Stimulated activated memory B cell treated with anti-CD40 and anti-IgM and Interleukin-4, amounts not matched to agents 10 μg/mL and 1 μg/mL and 100 μg/mL, for 72 hours (primary cell): ENCODE results near the gene NLRC3.

Experiments
- ATAC-seq: fragments of 150-1000 bp; cut with Tn5 transposase; 2 replicates; pipeline ENCODE4 v1.10.0; 2021
- H3K27ac Mint-ChIP-seq: one replicate; pipeline ENCODE4 v1.8.0; 2022; ENCODE audit warnings: mild to moderate bottlenecking, mixed read lengths
- H3K27me3 Mint-ChIP-seq: one replicate; pipeline ENCODE4 v1.8.0; 2022; ENCODE audit warnings: mixed read lengths
- H3K36me3 Mint-ChIP-seq: one replicate; pipeline ENCODE4 v1.8.0; 2022; ENCODE audit warnings: mixed read lengths
- H3K4me1 Mint-ChIP-seq: one replicate; pipeline ENCODE4 v1.8.0; 2022; ENCODE audit warnings: mixed read lengths
- H3K4me3 Mint-ChIP-seq: one replicate; pipeline ENCODE4 v1.8.0; 2022; ENCODE audit warnings: mild to moderate bottlenecking, moderate library complexity, mixed read lengths
- H3K9me3 Mint-ChIP-seq: one replicate; pipeline ENCODE4 v1.8.0; 2022; ENCODE audit warnings: mixed read lengths

The NLRC3 gene

DNA sequence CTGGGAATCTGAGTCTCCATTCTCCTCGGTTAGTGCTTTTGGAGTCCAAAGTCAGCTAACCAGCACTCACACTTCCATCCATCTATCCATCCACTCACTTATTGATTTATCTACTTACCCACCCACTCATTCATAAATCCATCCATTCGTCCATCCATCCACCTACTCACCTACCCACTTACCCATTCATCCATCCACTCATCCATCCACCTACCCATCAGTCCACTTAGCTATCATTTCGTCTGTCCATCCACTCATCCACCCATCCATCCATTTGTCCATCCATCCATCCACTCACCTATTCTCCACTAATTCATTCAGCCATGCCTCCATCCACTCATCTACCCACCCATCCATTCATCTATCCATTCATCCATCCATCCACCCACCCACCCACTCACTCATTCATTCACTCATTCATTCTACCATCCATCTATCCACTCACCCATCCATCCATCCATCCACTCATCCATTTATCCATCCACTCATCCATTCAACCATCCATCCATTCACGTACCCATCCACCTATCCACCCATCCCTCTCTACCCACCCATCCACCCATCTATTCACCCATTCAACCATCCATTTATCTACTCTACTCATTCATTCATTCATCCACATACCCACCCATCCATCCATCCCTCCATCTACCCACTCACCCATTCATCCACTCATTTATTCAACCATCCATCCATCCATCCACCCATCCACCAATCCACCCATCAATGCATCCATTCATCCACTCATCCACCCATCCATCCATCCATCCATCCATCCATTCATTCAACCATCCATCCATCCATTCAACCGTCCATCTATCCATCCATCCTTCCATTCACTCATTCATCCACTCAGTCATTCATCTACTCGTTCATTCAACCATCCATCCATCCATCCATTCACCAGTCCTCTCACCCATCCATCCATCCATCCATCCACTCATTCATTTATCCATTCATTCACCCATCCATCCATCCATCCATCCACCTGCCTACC, 26.1 kb downstream of the NLRC3 start:
- H3K27ac Mint-ChIP-seq = no peak overlapping the region
- H3K4me1 Mint-ChIP-seq = peaks cover 36% of the 10 kb centered on the region
- no peak overlapping the region for H3K4me3 Mint-ChIP-seq
- H3K27me3 Mint-ChIP-seq = no peaks in the 10 kb centered on the region
- peaks cover 63% of the 10 kb centered on the region for H3K36me3 Mint-ChIP-seq
- H3K9me3 Mint-ChIP-seq = peaks cover 13% of the 10 kb centered on the region
- ATAC-seq = no peak

DNA sequence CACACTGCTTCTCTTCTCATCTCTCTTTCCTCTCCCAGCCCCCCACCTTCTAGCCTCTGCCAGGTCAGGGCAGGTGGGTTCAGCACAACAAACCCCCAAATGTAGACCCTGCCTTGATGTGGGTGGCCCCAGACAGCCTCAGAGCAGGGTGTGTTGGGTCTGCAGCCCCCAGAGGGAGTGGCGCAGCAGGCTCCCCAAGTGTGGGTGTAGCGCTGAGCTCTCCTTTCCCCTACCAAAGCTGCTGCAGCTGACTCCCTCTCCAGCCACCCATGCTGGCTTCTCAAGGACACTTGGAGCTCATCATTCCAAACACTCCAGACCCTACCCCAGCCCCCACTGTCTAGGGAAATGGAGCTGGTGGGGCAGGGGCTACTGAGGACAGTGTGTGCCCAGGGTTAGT, 27.3 kb downstream of the NLRC3 start:
- peaks cover 13% of the 10 kb centered on the region for H3K9me3 Mint-ChIP-seq
- H3K36me3 Mint-ChIP-seq = peaks cover 65% of the 10 kb centered on the region
- no peaks in the 10 kb centered on the region for H3K27me3 Mint-ChIP-seq
- no peak overlapping the region for H3K4me3 Mint-ChIP-seq
- peaks cover 41% of the 10 kb centered on the region for H3K4me1 Mint-ChIP-seq
- ATAC-seq = no peak
- peak overlapping the region; percentile 71 for H3K27ac Mint-ChIP-seq

DNA sequence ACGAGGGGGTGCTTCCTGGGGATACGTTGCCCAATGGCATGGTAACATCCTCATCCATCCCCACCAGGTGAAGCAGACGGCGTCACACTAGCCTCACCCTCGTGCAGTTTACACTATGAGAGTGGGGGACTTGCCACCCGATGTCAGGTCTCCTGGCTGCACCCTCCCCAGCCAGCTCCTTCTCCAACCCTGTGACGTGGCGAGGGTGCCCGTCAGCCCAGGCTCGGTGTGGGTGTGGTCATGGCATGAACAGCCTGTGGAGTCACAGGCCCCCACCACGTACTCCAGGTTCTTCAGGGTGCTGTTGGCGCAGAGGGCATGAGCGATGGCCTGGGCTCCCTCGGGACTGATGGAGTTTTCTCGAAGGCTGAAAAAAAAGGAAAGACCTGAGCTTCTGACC, 28.3 kb downstream of the NLRC3 start:
- H3K27ac Mint-ChIP-seq = peak overlapping the region; percentile 71

DNA sequence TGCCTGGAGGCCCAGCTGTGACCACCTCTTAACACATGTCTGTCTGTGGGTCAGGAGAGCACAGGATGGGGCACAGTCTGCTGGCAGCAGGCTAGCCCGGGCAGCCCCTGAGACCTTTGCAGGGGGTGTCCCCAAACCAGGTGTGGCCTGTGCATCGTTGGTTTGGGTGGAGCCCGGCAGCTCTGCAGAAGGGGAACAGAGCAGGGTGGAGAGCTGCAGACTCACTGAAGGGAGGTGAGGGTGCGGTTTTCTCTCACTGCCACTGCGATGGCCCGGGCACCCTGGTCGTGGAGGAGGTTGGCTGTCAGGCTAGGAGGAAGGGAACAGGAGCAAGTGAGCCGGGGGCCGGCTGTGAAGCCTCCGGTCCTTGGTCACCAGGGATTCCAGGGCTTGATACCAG, 28.8 kb downstream of the NLRC3 start:
- peaks cover 13% of the 10 kb centered on the region for H3K9me3 Mint-ChIP-seq
- ATAC-seq = peak; percentile 96
- H3K27ac Mint-ChIP-seq = peak overlapping the region; percentile 71
- H3K36me3 Mint-ChIP-seq = peaks cover 59% of the 10 kb centered on the region
- H3K4me1 Mint-ChIP-seq = peaks cover 41% of the 10 kb centered on the region
- no peak overlapping the region for H3K4me3 Mint-ChIP-seq
- H3K27me3 Mint-ChIP-seq = no peaks in the 10 kb centered on the region

More for the DNA sequence above, 28.3 kb downstream of the NLRC3 start:
- Mint-ChIP-seq H3K9me3 (peaks cover 13% of the 10 kb centered on the region), H3K4me3 (no peak overlapping the region), H3K27me3 (no peaks in the 10 kb centered on the region), H3K36me3 (peaks cover 61% of the 10 kb centered on the region), H3K4me1 (peaks cover 41% of the 10 kb centered on the region)
- peak; percentile 41 for ATAC-seq

DNA sequence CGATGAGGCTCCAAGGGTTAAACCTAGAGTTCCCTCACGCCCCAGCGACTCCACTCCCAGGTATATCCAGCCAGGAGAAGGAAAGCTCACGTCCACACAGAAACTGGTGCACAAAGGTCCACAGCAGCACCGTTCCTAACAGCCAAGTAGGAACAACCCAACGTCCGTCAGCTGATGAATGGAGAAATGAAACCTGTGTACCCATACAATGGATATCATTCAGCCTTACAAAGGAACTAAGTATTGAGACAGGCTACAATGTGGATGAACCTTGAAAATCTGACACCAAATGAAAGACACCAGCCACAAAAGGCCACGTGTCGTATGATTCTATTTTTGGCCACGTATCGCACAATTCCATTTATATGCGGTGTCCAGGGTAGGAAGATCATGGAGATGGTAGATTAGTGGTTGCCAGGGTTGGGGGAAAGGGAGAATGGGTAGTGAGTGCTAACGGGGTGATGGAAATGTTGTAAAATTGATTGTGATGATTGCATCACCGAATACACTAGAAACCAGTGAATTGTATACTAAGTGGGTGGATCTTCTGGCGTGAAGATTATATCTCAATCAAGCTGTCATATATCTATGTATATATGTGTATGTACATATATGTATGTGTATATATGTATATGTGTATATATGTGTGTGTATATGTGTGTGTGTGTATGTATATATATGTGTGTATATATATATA, 30.1 kb downstream of the NLRC3 start:
- peaks cover 13% of the 10 kb centered on the region for H3K9me3 Mint-ChIP-seq
- H3K36me3 Mint-ChIP-seq = peaks cover 57% of the 10 kb centered on the region
- H3K27ac Mint-ChIP-seq = no peak overlapping the region
- H3K4me1 Mint-ChIP-seq = peaks cover 41% of the 10 kb centered on the region
- ATAC-seq = no peak
- no peaks in the 10 kb centered on the region for H3K27me3 Mint-ChIP-seq
- no peak overlapping the region for H3K4me3 Mint-ChIP-seq

DNA sequence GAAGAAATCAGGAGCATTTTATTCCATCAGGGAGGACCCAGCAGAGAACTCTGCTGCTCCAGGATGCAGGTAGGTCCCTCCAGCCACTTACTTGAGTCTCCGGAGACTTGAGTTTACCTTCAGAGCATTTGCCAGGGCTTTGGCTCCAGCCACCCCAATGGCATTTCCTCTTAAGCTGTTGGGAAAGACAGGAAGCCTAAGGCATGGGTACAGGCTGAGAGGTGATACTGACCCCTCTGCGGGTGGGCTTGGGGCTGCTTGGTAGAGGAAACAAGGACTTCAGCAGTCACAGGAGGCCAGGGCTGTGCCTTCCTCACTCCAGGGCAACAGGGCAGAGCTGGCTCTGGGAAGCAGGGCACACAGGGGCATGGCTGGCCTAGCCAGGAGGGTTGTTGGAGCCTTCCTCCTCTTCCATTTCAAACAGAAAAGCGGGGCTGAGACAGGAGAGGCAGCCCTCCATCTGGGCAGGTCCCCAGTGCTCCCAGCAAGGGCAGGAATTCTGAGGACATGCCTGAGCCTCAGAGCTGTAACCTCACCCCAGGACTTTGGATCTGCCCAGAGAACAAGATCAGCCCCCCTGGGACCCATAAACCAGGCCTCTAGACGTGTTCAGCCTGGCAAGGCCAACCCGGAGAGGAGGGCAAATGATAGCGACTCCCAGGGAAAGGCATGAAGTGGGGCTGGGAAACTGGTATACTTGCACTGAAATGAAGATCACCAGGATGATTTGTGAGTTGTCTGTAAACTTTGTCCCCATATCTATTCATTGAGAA, 34.4 kb downstream of the NLRC3 start:
- H3K27me3 Mint-ChIP-seq = no peaks in the 10 kb centered on the region

DNA sequence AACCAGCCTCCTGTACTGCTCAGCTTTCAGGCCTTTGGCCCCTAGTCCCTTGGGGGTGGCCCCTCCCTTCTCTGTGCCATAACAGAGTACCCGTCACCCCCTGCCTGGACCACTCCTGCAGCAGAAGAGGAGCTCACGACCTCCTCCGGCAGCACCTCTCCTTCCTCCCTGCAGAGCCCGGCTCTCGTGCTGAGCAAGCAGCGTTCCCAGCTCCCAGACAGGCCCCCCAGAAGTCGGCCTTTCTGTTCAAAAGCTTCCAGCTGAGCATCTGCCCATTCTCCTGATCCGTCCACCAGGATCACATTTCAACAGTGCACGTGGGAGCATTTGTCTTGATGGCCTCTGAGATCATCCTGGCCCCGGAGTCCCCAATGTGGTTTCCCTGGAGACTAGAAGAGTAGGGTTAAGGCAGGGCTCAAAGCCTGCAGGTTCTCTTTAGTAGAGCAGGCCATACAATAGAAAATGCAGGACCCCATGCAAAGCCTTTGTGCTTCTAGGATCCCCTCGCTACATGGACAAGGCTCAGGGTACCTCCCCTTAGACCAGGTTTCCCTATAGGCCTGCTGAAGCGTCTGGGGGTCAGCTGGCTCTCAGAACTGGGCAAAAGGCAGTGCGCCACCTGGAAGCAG, 35.6 kb downstream of the NLRC3 start:
- H3K27me3 Mint-ChIP-seq = no peaks in the 10 kb centered on the region
- peaks cover 9% of the 10 kb centered on the region for H3K4me1 Mint-ChIP-seq
- no peak overlapping the region for H3K4me3 Mint-ChIP-seq
- H3K36me3 Mint-ChIP-seq = peaks cover 21% of the 10 kb centered on the region
- ATAC-seq = no peak
- no peak overlapping the region for H3K27ac Mint-ChIP-seq
- no peaks in the 10 kb centered on the region for H3K9me3 Mint-ChIP-seq

More for the DNA sequence above, 34.4 kb downstream of the NLRC3 start:
- no peak overlapping the region for H3K27ac Mint-ChIP-seq
- peaks cover 28% of the 10 kb centered on the region for H3K36me3 Mint-ChIP-seq
- H3K4me1 Mint-ChIP-seq = peaks cover 18% of the 10 kb centered on the region
- ATAC-seq = no peak
- H3K4me3 Mint-ChIP-seq = no peak overlapping the region
- H3K9me3 Mint-ChIP-seq = no peaks in the 10 kb centered on the region

DNA sequence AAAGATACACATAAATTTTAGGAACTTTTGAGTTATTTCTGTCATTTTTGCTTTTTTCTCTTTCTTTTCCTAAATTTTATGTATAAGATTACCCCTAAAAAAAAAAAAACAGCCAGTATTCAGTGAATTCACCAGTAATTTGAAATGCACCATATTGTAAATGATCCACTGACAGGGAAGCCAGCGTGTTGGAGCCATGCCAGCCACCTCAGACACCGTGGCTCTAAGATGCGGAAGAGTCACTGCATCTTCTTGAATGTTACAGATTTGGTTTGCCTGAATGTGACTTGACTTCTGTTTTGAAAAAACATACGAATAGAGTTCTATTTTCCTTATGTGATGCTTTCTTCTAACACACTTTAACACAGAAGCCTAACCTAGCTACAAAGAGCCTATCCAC, 39.0 kb downstream of the NLRC3 start:
- Mint-ChIP-seq H3K27me3 (no peaks in the 10 kb centered on the region), H3K4me1 (peaks cover 24% of the 10 kb centered on the region), H3K9me3 (no peaks in the 10 kb centered on the region), H3K27ac (no peak overlapping the region), H3K4me3 (no peak overlapping the region), H3K36me3 (peaks cover 33% of the 10 kb centered on the region)
- no peak for ATAC-seq

DNA sequence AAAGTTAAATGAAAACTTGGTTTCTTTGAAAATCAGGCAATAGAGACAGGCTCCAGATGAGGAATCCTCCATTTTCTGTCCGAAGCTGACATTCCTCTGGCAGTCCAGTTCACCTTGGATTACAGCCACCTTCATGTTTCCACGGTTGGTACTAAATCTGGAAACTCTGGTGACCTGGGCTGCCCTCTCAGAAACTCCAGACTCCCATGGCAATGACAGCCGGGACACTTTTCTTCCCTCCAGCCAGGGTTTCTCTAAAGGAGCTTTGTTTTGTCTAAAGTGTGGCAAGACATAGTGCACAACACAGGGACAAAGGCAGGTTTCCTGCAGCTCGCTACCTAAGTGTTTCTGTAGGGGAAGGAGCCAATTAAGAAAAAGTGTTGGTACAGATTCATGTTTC, 40.4 kb downstream of the NLRC3 start:
- peaks cover 39% of the 10 kb centered on the region for H3K36me3 Mint-ChIP-seq
- H3K4me1 Mint-ChIP-seq = peaks cover 24% of the 10 kb centered on the region
- no peak overlapping the region for H3K27ac Mint-ChIP-seq
- ATAC-seq = no peak
- no peaks in the 10 kb centered on the region for H3K27me3 Mint-ChIP-seq
- H3K9me3 Mint-ChIP-seq = no peaks in the 10 kb centered on the region
- no peak overlapping the region for H3K4me3 Mint-ChIP-seq

DNA sequence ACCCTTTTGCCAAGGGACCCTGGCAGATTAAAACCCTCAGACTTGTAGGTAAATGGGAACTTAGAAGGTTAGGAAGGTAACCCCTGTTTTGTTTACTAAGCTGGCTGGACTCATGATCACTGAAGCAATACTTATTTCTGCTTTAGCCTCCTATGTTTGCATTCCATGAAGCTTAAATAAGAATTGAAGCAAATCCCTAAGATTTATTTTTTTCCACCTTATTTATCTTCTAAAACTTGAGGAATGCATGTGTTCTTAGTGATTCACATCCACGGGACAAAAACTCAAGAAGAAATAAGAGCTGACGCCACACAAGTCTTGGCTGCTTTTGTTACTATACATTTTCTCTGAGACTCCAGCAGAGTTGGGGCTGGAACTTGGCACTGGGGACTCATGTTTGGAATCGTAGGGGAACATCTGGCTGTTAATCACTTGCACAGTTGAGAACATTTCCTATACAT, 40.9 kb downstream of the NLRC3 start:
- ATAC-seq = no peak
- peaks cover 33% of the 10 kb centered on the region for H3K36me3 Mint-ChIP-seq
- H3K4me1 Mint-ChIP-seq = peaks cover 24% of the 10 kb centered on the region
- no peaks in the 10 kb centered on the region for H3K27me3 Mint-ChIP-seq
- H3K9me3 Mint-ChIP-seq = no peaks in the 10 kb centered on the region
- no peak overlapping the region for H3K4me3 Mint-ChIP-seq
- H3K27ac Mint-ChIP-seq = peak overlapping the region; percentile 33

DNA sequence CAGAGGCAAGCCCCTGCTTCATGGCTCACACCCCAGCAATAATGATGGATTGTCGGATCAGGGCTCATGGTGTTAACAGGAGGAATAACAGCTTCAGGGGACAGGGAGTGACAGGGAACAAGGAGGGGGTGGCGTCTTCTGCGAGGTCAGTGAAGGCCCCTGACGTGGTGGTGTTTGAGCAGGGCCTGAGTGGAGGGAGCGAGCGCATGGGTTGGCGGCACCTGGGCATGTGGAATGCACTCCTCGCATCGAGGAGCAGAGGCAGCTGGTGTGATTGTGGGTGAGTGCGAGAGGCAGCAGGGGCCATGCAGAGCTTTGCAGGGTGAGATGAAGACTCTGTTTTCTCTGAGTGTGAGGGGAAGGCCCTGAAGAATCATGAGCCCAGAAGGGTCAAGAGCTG, 43.1 kb downstream of the NLRC3 start:
- Mint-ChIP-seq H3K4me1 (peaks cover 24% of the 10 kb centered on the region), H3K9me3 (no peaks in the 10 kb centered on the region), H3K4me3 (no peak overlapping the region), H3K27me3 (no peaks in the 10 kb centered on the region), H3K27ac (peak overlapping the region; percentile 33), H3K36me3 (peaks cover 29% of the 10 kb centered on the region)
- no peak for ATAC-seq

DNA sequence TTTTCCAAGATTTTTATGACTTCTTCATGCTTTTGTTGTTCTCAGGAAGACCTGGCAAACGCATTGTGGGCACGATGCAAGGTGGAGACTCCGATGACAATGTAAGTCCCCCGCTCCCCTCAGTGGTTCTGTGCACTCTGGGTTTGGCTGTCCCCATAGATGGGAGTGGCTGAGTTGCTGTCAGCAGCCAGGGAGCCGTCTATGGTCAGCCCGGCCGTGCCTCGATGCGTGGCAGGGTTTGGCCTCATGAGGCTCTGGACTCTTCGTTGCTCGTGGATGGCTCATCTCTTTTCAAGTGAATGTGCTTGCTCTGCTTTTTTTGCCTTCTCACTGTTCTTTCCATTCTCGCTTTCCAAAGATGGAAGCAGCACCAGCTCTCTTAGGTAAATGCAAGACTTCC, 44.5 kb downstream of the NLRC3 start:
- Mint-ChIP-seq H3K27me3 (no peaks in the 10 kb centered on the region), H3K9me3 (no peaks in the 10 kb centered on the region)

DNA sequence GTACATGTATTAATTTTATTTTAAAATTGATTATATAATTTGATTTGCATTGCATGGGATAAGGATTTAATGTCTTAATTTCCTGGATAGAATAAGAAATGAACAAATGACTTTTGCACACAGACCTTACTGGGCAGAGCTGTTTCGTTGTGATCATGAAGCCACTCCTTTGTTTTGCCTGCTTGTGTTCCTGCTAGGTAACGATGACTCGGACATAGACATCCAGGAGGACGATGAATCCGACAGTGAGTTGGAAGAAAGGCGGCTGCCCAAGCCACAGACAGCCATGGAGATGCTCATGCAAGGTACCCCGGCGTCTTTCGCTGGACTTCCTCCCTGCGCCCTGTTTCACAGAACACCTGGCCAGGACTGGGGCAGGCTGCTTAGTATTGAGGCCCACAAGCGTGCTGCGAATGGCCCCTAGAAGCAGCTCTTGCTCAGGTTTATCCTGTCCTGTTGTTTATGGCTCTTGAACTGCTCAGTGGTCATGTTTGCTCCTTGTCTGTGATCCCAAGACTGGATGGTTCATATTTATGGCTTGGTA, 46.8 kb downstream of the NLRC3 start:
- Mint-ChIP-seq H3K27ac (no peak overlapping the region), H3K4me3 (no peak overlapping the region), H3K36me3 (peaks cover 31% of the 10 kb centered on the region), H3K9me3 (no peaks in the 10 kb centered on the region), H3K27me3 (no peaks in the 10 kb centered on the region), H3K4me1 (peaks cover 30% of the 10 kb centered on the region)
- no peak for ATAC-seq

More for the DNA sequence above, 44.5 kb downstream of the NLRC3 start:
- peaks cover 36% of the 10 kb centered on the region for H3K36me3 Mint-ChIP-seq
- no peak overlapping the region for H3K27ac Mint-ChIP-seq
- H3K4me1 Mint-ChIP-seq = peaks cover 31% of the 10 kb centered on the region
- H3K4me3 Mint-ChIP-seq = no peak overlapping the region
- ATAC-seq = no peak

DNA sequence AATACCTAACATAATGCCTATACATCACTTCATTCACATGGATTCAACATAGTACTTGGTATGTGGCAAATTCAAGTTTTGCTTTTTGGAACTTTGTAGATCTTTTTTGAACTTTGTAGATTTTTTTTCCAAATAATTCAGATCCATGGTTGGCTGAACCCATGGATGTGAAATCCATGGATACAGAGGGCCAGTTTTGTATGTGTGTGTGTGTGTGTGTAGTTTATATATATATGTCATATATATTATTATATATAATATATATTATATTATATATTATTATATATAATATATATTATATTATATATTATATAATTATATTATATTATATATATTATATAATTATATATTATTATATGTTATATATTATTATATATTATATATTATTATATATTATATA, 48.0 kb downstream of the NLRC3 start:
- ATAC-seq = no peak
- Mint-ChIP-seq H3K27me3 (no peaks in the 10 kb centered on the region), H3K9me3 (no peaks in the 10 kb centered on the region), H3K4me3 (no peak overlapping the region), H3K36me3 (peaks cover 24% of the 10 kb centered on the region), H3K27ac (no peak overlapping the region), H3K4me1 (peaks cover 17% of the 10 kb centered on the region)
